ENCODE measurements around the gene PCCA.

GRCh38 chr13:100458673-100459072 is 369.8 kb downstream of the PCCA start:
- TF ChIP-seq, protein P1, sequence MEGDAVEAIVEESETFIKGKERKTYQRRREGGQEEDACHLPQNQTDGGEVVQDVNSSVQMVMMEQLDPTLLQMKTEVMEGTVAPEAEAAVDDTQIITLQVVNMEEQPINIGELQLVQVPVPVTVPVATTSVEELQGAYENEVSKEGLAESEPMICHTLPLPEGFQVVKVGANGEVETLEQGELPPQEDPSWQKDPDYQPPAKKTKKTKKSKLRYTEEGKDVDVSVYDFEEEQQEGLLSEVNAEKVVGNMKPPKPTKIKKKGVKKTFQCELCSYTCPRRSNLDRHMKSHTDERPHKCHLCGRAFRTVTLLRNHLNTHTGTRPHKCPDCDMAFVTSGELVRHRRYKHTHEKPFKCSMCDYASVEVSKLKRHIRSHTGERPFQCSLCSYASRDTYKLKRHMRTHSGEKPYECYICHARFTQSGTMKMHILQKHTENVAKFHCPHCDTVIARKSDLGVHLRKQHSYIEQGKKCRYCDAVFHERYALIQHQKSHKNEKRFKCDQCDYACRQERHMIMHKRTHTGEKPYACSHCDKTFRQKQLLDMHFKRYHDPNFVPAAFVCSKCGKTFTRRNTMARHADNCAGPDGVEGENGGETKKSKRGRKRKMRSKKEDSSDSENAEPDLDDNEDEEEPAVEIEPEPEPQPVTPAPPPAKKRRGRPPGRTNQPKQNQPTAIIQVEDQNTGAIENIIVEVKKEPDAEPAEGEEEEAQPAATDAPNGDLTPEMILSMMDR (IDR thresholded peaks at IDR 0.05; ENCODE audit: borderline replicate concordance, extremely low read depth, low read length, poor library complexity, severe bottlenecking), result no peak
- TF ChIP-seq EZH2 (IDR thresholded peaks at IDR 0.05; ENCODE audit: borderline replicate concordance, low read depth, low read length, severe bottlenecking), result no peak

All from DND-41 (cell line).